GM20431 (cell line): Measurements from ENCODE around the gene BACH2.
"Not testable (repeated sequence)": the region's sequence is repeated elsewhere in the genome, so short reads cannot be mapped to it uniquely, and the experiment has no call there.

Experiments used
- in situ Hi-C: fragments of 300-500 bp; cut with MseI, MboI; formaldehyde crosslinking; loops from one replicate; pipeline ENCODE4 v1.15.0; 2020; ENCODE audit warnings: low sequenced_read_pairs; ENCODE audit not compliant: unreplicated experiment

The BACH2 gene

GRCh38 chr6:90219209-90219985, 77.2 kb downstream of the BACH2 start:
- in situ Hi-C loops = no loop called here

GRCh38 chr6:90218959-90219208, 77.8 kb downstream of the BACH2 start:
- in situ Hi-C loops = no loop called here

DNA sequence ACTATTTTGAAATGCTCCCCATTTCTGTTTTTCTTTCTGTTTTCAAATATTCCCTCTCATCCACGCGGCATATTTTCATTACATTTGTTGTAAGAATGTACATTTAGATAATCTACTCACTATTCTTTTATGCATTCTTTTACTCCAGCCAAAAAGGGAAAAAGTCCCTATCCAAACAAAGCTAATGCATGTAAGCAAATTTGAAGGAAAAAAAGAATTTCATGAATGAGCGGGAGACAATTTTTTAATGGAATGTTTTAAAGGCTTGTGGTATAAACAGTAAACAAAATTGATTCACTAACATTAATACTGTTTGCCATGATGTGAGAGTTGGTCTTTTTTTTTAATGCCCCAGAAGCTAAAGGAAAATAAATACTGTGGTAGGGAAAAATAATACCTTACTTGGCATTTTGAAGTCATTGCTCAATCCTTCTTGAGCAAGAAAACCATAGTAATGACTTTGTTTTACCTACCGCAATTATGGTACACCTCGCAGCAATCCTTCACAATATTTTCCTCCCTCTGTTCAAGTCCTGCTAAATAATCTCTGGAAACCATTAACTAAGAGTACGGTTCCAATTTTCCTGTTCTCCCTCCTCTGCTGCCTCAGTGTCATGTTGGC, 79.0 kb downstream of the BACH2 start:
- in situ Hi-C loops = no loop called here

GRCh38 chr6:90216072-90216977, 80.3 kb downstream of the BACH2 start:
- in situ Hi-C loops = no loop called here

- in situ Hi-C loops = no loop called here
Observed at GRCh38 chr6:90214966-90215365, 81.7 kb downstream of the BACH2 start.

GRCh38 chr6:90214461-90214860, 82.2 kb downstream of the BACH2 start:
- in situ Hi-C loops = no loop called here

DNA sequence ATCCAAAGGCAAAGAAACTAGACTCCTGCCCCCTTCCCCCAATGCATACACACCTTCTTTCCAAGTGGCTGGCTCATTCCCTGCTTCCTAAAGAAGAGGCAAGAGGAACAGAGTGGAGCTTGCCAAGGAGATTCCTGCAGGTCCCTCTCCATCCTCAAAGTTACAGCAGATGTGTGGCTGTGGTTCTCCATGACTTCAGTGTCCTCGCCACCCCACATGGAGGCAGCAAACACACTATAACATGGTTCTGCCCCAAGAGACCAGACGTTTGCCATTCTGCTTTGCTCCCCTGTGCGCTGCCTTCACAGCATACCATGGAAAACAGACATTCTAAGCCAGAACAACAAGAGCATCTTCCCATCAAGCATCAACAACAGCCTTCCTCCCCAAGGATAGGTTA, 84.4 kb downstream of the BACH2 start:
- in situ Hi-C loops = no loop called here

- in situ Hi-C loops = no loop called here
Observed at GRCh38 chr6:90209527-90209926, 87.1 kb downstream of the BACH2 start.

- in situ Hi-C loops = not testable (repeated sequence)
Observed at GRCh38 chr6:90208690-90209089, 88.0 kb downstream of the BACH2 start.

- in situ Hi-C loops = no loop called here
Observed at GRCh38 chr6:90204327-90205056, 92.2 kb downstream of the BACH2 start.

DNA sequence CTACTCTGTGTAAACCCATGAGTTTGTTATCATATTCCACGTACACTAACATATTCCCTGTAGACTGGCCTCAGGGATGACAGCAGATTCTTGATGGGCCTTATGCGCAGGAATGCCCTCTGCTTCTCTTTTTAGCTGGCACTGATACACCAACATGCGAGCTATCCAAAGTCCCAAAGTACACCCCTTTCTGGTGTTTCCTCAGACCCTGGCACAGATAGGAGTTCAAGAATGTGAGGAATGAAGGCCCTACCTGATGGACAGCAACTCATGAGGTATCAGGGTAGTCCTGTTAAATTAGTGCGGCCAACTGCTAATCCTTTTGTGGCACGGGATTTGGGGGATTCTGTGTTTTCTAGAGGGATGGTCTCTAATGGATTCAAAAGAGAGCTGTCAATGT, 93.0 kb downstream of the BACH2 start:
- in situ Hi-C loops = no loop called here

GRCh38 chr6:90202156-90202555, 94.5 kb downstream of the BACH2 start:
- in situ Hi-C loops = no loop called here

- in situ Hi-C loops = no loop called here
Observed at GRCh38 chr6:90199900-90200299, 96.7 kb downstream of the BACH2 start.

- in situ Hi-C loops = no loop called here
Observed at GRCh38 chr6:90198758-90199425, 97.8 kb downstream of the BACH2 start.

DNA sequence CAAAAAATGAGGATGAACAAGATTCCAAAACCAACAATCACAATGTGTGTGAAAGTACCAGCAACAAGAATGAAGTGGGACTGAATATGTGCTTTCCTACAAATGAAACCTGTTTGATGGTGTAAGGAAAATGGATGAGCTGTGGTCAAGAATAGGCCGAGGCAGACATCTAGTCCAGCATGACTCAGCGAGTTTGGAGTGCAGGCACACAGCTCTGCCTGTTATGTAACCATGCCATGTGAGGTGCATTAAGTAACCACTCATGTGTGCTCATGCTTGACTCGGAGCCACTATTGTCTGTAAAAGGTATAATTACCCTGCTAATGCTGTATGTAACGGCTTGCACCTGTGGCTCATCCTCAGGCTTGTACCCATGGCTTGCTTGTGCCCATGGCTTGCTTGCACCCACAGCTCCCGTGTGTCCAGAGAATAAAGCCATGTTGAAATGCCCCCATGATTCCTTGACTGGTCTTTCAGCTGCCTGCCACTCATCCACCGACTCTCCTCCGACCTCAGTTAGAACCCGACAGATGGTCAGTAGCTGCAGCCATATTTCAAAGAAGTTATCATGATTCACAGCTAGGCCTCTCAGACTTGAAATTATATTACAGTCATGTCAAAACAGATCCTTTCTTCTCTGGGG, 98.7 kb downstream of the BACH2 start:
- in situ Hi-C loops = no loop called here

DNA sequence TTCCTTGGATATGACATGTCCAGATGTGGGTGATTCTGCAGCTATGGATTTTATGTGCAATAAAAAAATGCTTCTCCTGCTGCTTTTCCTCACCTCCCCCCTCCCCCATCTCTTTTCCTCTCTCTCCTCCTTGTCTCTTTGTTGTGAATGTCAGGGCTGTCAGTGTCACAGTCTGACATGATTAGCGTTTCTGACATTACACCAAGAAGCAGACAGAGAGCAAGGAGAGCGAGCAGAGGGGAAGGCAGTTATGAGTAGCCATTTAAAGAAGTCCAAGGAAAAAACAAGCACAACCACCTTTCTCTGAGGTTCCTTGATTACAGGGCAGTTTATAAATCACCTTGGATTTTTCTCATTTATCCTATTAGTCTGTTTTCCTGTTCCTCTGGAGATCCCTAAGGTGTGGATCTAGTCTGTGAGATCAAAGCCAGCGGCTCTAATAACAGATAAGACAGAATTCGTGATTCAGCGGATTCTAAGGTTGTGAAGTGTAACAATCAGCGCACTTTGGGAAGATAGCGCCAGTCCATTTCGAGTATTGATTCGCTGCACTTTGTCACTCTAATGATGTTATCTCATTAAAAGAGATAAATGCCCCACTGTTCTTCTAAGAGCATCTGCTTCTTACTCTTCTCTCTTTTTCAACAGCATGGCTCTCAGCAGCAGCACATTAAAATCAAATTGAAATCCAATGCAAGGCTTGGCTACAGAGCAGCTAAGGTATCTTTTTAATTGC, 101.4 kb downstream of the BACH2 start:
- in situ Hi-C loops = no loop called here

- in situ Hi-C loops = no loop called here
Observed at GRCh38 chr6:90194371-90194841, 102.2 kb downstream of the BACH2 start.

- in situ Hi-C loops = no loop called here
Observed at GRCh38 chr6:90193359-90193758, 103.3 kb downstream of the BACH2 start.

DNA sequence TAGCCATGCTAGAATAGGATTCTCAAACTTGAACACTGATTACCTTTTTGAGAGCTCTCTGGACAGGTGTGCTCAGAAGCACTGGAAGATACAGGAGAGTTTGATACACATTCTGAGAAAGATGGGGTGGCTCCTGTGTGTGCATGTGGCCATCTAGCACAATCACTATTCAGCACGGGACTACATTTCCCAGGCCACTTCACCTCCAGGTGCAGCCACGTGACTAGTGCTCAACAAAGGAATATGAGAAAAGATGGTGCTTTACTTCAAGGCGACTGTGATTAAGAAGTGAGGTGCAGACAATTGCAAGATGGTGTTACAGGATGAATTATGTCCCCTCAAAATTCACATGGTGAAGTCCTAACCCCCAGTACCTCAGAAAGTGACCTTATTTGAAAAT, 103.8 kb downstream of the BACH2 start:
- in situ Hi-C loops = no loop called here
